ENCODE results near the gene ACOT8.

Gene ACOT8

GRCh38 chr20:45852326-45852725, 4.9 kb downstream of the ACOT8 start:
- Histone ChIP-seq H3K4me1 (ENCODE audit: control insufficient read depth, low read depth, low read length) (no peaks in the 10 kb centered on the region), H4K8ac (ENCODE audit: low read depth, low read length) (no peak overlapping the region), H2BK5ac (ENCODE audit: low read length) (no peak overlapping the region), H3K9ac (ENCODE audit: low read length) (no peak overlapping the region), H3K27me3 (ENCODE audit: insufficient read depth, low read length, poor library complexity) (no peaks in the 10 kb centered on the region), H3K18ac (ENCODE audit: low read length) (no peak overlapping the region), H2BK15ac (replicated peaks; ENCODE audit: low read depth) (no peak overlapping the region), H3K4me2 (ENCODE audit: low read length) (no peak overlapping the region), H3K4me3 (ENCODE audit: low read length) (no peak overlapping the region), H3K27ac (ENCODE audit: low read depth, low read length) (no peak overlapping the region), H3K79me2 (ENCODE audit: control insufficient read depth, insufficient read depth, low read length) (peaks cover 2% of the 10 kb centered on the region), H3K56ac (ENCODE audit: low read length) (no peak overlapping the region), H3K79me1 (ENCODE audit: low read length) (peaks cover 3% of the 10 kb centered on the region), H2BK120ac (ENCODE audit: low read depth, low read length) (no peak overlapping the region), H3K36me3 (ENCODE audit: control insufficient read depth, insufficient read depth, low read length) (no peaks in the 10 kb centered on the region), H3K4ac (ENCODE audit: low read depth, low read length) (no peak overlapping the region), H2AK5ac (ENCODE audit: low read length) (no peak overlapping the region), H3K23ac (ENCODE audit: low read length) (no peak overlapping the region), H4K5ac (ENCODE audit: low read length) (no peak overlapping the region)
- no peak for DNase-seq
- no CpG with 5 or more reads among the region's 6 CpGs for WGBS (ENCODE audit: extremely low coverage, insufficient coverage, low lambda C conversion rate)

GRCh38 chr20:45851501-45851900, 5.7 kb downstream of the ACOT8 start:
- no peak overlapping the region for H4K5ac ChIP-seq (ENCODE audit: low read length)
- H3K23ac ChIP-seq (ENCODE audit: low read length): no peak overlapping the region
- H3K79me1 ChIP-seq (ENCODE audit: low read length): no peaks in the 10 kb centered on the region
- no peak overlapping the region for H2BK120ac ChIP-seq (ENCODE audit: low read depth, low read length)
- no peaks in the 10 kb centered on the region for H3K79me2 ChIP-seq (ENCODE audit: control insufficient read depth, insufficient read depth, low read length)
- H3K4ac ChIP-seq (ENCODE audit: low read depth, low read length): no peak overlapping the region
- no peaks in the 10 kb centered on the region for H3K36me3 ChIP-seq (ENCODE audit: control insufficient read depth, insufficient read depth, low read length)
- H3K27ac ChIP-seq (ENCODE audit: low read depth, low read length): no peak overlapping the region
- no peak overlapping the region for H3K4me2 ChIP-seq (ENCODE audit: low read length)
- no peak overlapping the region for H3K18ac ChIP-seq (ENCODE audit: low read length)
- DNase-seq: no peak
- no peaks in the 10 kb centered on the region for H3K27me3 ChIP-seq (ENCODE audit: insufficient read depth, low read length, poor library complexity)
- no peak overlapping the region for H2BK15ac ChIP-seq (replicated peaks; ENCODE audit: low read depth)
- no peak overlapping the region for H3K9ac ChIP-seq (ENCODE audit: low read length)
- H3K4me1 ChIP-seq (ENCODE audit: control insufficient read depth, low read depth, low read length): no peaks in the 10 kb centered on the region
- H2BK5ac ChIP-seq (ENCODE audit: low read length): no peak overlapping the region
- H4K8ac ChIP-seq (ENCODE audit: low read depth, low read length): no peak overlapping the region
- no peak overlapping the region for H2AK5ac ChIP-seq (ENCODE audit: low read length)
- H3K56ac ChIP-seq (ENCODE audit: low read length): no peak overlapping the region
- no peak overlapping the region for H3K4me3 ChIP-seq (ENCODE audit: low read length)

DNA sequence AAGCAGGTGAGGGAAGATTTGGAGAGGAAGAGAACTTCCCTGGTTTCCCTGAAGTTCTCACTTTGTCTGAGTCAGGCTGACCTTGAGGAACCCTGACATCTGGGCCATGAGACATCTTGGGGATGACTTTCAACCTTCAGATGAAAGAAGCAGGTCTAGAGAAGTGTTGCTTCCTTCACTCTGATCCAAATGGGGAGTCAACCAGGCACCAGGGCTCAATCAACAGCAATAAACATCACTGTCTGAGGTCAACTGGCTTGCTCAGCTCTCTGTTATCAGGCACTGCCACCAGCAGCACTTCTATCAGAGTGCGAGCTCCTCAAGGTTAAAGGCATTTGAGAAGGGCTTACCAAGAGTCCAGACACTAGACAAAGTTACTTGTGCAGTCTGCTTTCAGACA, 6.3 kb downstream of the ACOT8 start:
- Histone ChIP-seq H2AK5ac (ENCODE audit: low read length) (no peak overlapping the region), H2BK120ac (ENCODE audit: low read depth, low read length) (no peak overlapping the region), H3K4ac (ENCODE audit: low read depth, low read length) (no peak overlapping the region), H3K79me1 (ENCODE audit: low read length) (no peaks in the 10 kb centered on the region), H3K79me2 (ENCODE audit: control insufficient read depth, insufficient read depth, low read length) (no peaks in the 10 kb centered on the region), H3K27ac (ENCODE audit: low read depth, low read length) (no peak overlapping the region), H2BK15ac (replicated peaks; ENCODE audit: low read depth) (no peak overlapping the region), H2BK5ac (ENCODE audit: low read length) (no peak overlapping the region), H3K4me3 (ENCODE audit: low read length) (no peak overlapping the region), H4K8ac (ENCODE audit: low read depth, low read length) (no peak overlapping the region), H3K4me1 (ENCODE audit: control insufficient read depth, low read depth, low read length) (no peaks in the 10 kb centered on the region), H3K23ac (ENCODE audit: low read length) (no peak overlapping the region), H3K27me3 (ENCODE audit: insufficient read depth, low read length, poor library complexity) (no peaks in the 10 kb centered on the region), H3K4me2 (ENCODE audit: low read length) (no peak overlapping the region), H3K9ac (ENCODE audit: low read length) (no peak overlapping the region), H4K5ac (ENCODE audit: low read length) (no peak overlapping the region), H3K18ac (ENCODE audit: low read length) (no peak overlapping the region), H3K36me3 (ENCODE audit: control insufficient read depth, insufficient read depth, low read length) (no peaks in the 10 kb centered on the region), H3K56ac (ENCODE audit: low read length) (no peak overlapping the region)
- no peak for DNase-seq
- no CpG with 5 or more reads among the region's 1 CpG for WGBS (ENCODE audit: extremely low coverage, insufficient coverage, low lambda C conversion rate)

DNA sequence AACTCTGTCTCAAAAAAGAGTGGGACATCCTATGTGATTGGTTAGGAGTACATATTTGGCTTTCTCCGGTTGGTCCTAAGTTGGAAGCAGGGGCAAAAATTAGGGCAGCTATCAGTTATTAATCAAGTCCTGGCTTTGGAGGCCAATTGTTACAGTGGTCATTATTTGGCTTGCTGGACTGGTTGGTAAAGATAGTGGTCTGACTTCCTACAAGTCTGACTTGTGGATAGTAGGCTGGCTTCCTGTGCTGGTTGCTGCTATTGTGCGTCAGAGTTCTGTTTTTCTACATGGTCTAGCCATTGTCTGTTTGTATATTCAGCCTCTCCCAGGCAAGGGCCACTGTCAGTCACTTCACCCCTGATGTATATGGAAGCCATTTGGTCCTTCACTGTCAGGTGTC, 7.0 kb downstream of the ACOT8 start:
- H3K4me2 ChIP-seq (ENCODE audit: low read length): no peak overlapping the region
- no peak overlapping the region for H2BK15ac ChIP-seq (replicated peaks; ENCODE audit: low read depth)
- H2BK120ac ChIP-seq (ENCODE audit: low read depth, low read length): no peak overlapping the region
- H3K4me3 ChIP-seq (ENCODE audit: low read length): no peak overlapping the region
- no peak overlapping the region for H4K8ac ChIP-seq (ENCODE audit: low read depth, low read length)
- no peaks in the 10 kb centered on the region for H3K36me3 ChIP-seq (ENCODE audit: control insufficient read depth, insufficient read depth, low read length)
- H3K56ac ChIP-seq (ENCODE audit: low read length): no peak overlapping the region
- H3K79me1 ChIP-seq (ENCODE audit: low read length): no peaks in the 10 kb centered on the region
- no peak overlapping the region for H3K18ac ChIP-seq (ENCODE audit: low read length)
- no peak overlapping the region for H3K23ac ChIP-seq (ENCODE audit: low read length)
- DNase-seq: no peak
- H2BK5ac ChIP-seq (ENCODE audit: low read length): no peak overlapping the region
- H2AK5ac ChIP-seq (ENCODE audit: low read length): no peak overlapping the region
- WGBS (ENCODE audit: extremely low coverage, insufficient coverage, low lambda C conversion rate): no CpG with 5 or more reads among the region's 2 CpGs
- no peaks in the 10 kb centered on the region for H3K79me2 ChIP-seq (ENCODE audit: control insufficient read depth, insufficient read depth, low read length)
- H3K9ac ChIP-seq (ENCODE audit: low read length): no peak overlapping the region
- no peak overlapping the region for H3K4ac ChIP-seq (ENCODE audit: low read depth, low read length)
- H3K27me3 ChIP-seq (ENCODE audit: insufficient read depth, low read length, poor library complexity): no peaks in the 10 kb centered on the region
- no peak overlapping the region for H3K27ac ChIP-seq (ENCODE audit: low read depth, low read length)
- H4K5ac ChIP-seq (ENCODE audit: low read length): no peak overlapping the region
- no peaks in the 10 kb centered on the region for H3K4me1 ChIP-seq (ENCODE audit: control insufficient read depth, low read depth, low read length)

DNA sequence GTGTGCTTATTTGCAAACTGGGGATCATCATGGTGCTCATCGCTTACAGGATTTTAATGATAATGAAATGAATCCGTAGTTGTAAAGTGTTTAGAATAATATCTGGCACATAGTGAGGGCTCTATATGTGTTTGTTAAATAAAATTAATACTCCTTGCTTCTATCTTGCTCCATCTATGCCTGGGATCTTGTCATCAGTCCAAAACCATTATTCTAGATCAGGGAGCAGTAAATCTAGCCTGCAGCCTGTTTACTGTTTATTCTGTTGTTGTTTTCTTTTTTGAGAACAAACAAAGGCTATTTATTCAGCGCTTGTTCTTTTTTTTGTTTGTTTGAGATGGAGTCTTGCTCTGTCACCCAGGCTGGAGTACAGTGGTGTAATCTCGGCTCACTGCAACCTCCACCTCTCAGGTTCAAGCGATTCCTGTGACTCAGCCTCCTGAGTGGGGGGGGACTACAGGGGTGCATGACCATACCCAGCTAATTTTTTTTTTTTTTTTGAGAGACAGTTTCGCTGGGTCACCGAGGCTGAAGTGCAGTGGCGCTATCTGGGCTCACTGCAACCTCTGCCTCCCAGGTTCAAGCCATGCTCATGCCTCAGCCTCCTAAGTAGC, 8.1 kb downstream of the ACOT8 start:
- H3K56ac ChIP-seq (ENCODE audit: low read length): no peak overlapping the region
- H3K4me1 ChIP-seq (ENCODE audit: control insufficient read depth, low read depth, low read length): no peaks in the 10 kb centered on the region
- no peak overlapping the region for H2BK5ac ChIP-seq (ENCODE audit: low read length)
- H2BK120ac ChIP-seq (ENCODE audit: low read depth, low read length): no peak overlapping the region
- no peak overlapping the region for H3K4me3 ChIP-seq (ENCODE audit: low read length)
- H3K27ac ChIP-seq (ENCODE audit: low read depth, low read length): no peak overlapping the region
- no peak overlapping the region for H3K23ac ChIP-seq (ENCODE audit: low read length)
- no CpG with 5 or more reads among the region's 8 CpGs for WGBS (ENCODE audit: extremely low coverage, insufficient coverage, low lambda C conversion rate)
- H3K18ac ChIP-seq (ENCODE audit: low read length): no peak overlapping the region
- no peak overlapping the region for H4K8ac ChIP-seq (ENCODE audit: low read depth, low read length)
- H3K79me2 ChIP-seq (ENCODE audit: control insufficient read depth, insufficient read depth, low read length): no peaks in the 10 kb centered on the region
- no peak overlapping the region for H3K9ac ChIP-seq (ENCODE audit: low read length)
- DNase-seq: no peak
- H3K79me1 ChIP-seq (ENCODE audit: low read length): no peaks in the 10 kb centered on the region
- H2AK5ac ChIP-seq (ENCODE audit: low read length): no peak overlapping the region
- H3K27me3 ChIP-seq (ENCODE audit: insufficient read depth, low read length, poor library complexity): no peaks in the 10 kb centered on the region
- H3K4ac ChIP-seq (ENCODE audit: low read depth, low read length): no peak overlapping the region
- H2BK15ac ChIP-seq (replicated peaks; ENCODE audit: low read depth): no peak overlapping the region
- H3K4me2 ChIP-seq (ENCODE audit: low read length): no peak overlapping the region
- no peaks in the 10 kb centered on the region for H3K36me3 ChIP-seq (ENCODE audit: control insufficient read depth, insufficient read depth, low read length)
- no peak overlapping the region for H4K5ac ChIP-seq (ENCODE audit: low read length)

DNA sequence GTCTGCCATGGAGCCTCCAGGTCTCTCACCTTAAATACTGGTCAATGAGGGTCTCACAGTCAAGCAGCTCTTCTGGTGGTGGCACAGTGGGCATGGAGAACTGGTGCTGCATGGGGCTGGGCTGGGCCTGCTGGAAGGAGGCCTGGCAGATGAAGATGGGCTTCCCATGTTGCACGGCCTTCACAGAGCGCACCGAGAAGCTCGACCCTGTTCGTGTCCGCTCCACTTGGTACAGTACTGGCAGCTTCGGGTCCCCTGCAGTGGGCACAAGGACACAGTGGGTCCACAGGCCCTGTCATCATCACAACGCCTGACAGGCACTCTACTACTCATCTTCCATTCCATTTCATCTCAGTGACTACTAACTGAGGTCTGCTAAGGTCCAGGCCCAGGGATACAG, 8.8 kb downstream of the ACOT8 start:
- Histone ChIP-seq H3K4me1 (ENCODE audit: control insufficient read depth, low read depth, low read length) (no peaks in the 10 kb centered on the region), H3K18ac (ENCODE audit: low read length) (no peak overlapping the region), H4K5ac (ENCODE audit: low read length) (no peak overlapping the region), H3K9ac (ENCODE audit: low read length) (no peak overlapping the region), H2BK5ac (ENCODE audit: low read length) (no peak overlapping the region), H2BK15ac (replicated peaks; ENCODE audit: low read depth) (no peak overlapping the region), H3K56ac (ENCODE audit: low read length) (no peak overlapping the region), H2AK5ac (ENCODE audit: low read length) (no peak overlapping the region), H3K4me3 (ENCODE audit: low read length) (no peak overlapping the region), H3K27ac (ENCODE audit: low read depth, low read length) (no peak overlapping the region), H3K79me2 (ENCODE audit: control insufficient read depth, insufficient read depth, low read length) (no peaks in the 10 kb centered on the region), H3K36me3 (ENCODE audit: control insufficient read depth, insufficient read depth, low read length) (no peaks in the 10 kb centered on the region), H3K4ac (ENCODE audit: low read depth, low read length) (no peak overlapping the region), H3K4me2 (ENCODE audit: low read length) (no peak overlapping the region), H2BK120ac (ENCODE audit: low read depth, low read length) (no peak overlapping the region), H4K8ac (ENCODE audit: low read depth, low read length) (no peak overlapping the region), H3K23ac (ENCODE audit: low read length) (no peak overlapping the region), H3K79me1 (ENCODE audit: low read length) (no peaks in the 10 kb centered on the region), H3K27me3 (ENCODE audit: insufficient read depth, low read length, poor library complexity) (no peaks in the 10 kb centered on the region)
- no CpG with 5 or more reads among the region's 8 CpGs for WGBS (ENCODE audit: extremely low coverage, insufficient coverage, low lambda C conversion rate)
- DNase-seq: no peak

Measured in mesendoderm (in vitro differentiated cells).